Measurements from ENCODE around the gene TEX36.
"Not testable (repeated sequence)": the region's sequence is repeated elsewhere in the genome, so short reads cannot be mapped to it uniquely, and the experiment has no call there.

Gene TEX36

DNA sequence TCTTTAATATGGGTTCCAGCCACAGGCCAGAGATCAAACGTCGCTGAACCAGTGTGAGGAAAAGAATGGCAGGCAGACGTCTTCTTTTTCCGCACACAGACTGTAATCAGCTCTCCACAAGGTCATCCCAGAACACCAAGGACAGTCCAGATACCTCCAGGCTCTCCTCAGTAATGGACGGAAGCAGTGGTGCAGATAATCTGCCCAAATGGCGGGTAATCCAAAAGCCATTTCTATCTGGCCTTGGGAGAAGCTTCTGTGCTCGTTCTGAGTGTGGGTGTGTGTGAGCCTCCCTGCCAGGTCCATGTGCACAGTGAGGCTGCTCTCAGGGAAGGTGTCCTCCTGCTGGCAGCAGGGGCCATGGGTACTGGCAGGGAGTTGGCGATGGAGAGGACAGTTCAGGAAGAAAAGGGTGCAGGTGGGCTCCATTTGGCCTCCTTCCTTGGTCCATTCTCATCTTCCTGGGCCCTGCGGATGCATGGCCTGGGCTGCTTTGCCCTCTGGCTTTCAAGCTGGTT is 15.6 kb upstream of the TEX36 start:
- peaks cover 5% of the 10 kb centered on the region for H3K9me3 Mint-ChIP-seq
- no peaks in the 10 kb centered on the region for H3K27me3 Mint-ChIP-seq
- no peak overlapping the region for H3K4me3 Mint-ChIP-seq
- no peaks in the 10 kb centered on the region for H3K4me1 Mint-ChIP-seq
- H3K27ac Mint-ChIP-seq: no peak overlapping the region
- H3K36me3 Mint-ChIP-seq: no peaks in the 10 kb centered on the region

DNA sequence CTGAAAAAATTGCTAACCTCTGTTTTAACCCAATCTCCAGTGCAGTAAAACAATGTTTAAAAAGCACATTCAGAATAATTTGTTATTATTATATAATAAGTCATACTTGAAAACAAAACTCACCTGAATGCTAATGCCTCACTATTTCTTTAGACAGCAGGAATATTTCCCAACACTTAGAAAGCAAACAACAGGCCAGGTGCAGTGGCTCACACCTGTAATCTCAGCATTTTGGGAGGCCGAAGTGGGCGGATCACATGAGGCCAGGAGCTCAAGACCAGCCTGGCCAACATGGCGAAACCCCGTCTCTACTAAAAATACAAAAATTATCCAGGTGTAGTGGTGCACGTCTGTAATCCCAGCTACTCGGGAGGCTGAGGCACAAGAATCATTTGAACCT is 13.9 kb upstream of the TEX36 start:
- not testable (repeated sequence) for H3K4me1 Mint-ChIP-seq, H3K36me3 Mint-ChIP-seq, H3K27ac Mint-ChIP-seq, H3K4me3 Mint-ChIP-seq, H3K9me3 Mint-ChIP-seq, H3K27me3 Mint-ChIP-seq

DNA sequence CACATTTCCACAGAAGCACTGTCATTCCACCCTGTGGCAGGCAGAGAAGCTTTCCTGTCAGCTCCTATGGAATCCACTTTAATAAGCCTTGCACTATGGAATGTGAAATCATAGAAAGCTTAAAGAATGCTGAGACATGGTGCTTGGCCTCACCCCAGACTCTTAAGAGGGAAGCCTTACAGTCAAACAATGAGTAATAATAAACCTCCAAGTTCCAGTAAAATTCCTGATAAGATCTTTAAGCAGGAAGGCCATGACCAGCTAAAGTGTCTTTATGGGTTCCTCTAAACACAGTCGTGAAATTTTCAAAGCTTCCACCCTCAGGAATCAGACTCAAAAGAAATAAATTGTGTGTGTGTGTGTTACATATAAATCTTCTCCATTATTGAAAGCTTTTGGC is 11.9 kb upstream of the TEX36 start:
- Mint-ChIP-seq H3K9me3 (no peaks in the 10 kb centered on the region), H3K4me1 (peaks cover 6% of the 10 kb centered on the region), H3K27ac (no peak overlapping the region), H3K36me3 (no peaks in the 10 kb centered on the region), H3K27me3 (peaks cover 1% of the 10 kb centered on the region), H3K4me3 (no peak overlapping the region)

DNA sequence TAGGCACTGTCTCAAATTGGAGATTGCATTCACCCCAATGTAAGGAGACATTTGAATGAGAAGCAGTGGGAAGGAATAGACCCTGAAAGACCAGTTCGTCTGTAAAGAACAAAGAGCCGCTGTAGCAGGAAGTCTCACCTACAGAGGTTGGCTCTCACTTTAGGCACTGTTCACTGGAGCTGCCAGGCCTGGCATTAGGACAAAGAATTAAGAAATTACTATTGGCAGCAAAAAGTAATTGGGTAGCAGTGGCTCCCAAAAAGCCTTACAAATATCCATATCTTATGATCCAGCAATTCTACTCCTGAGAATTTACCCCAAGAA is 10.5 kb upstream of the TEX36 start:
- Mint-ChIP-seq H3K27me3 (peaks cover 4% of the 10 kb centered on the region), H3K4me3 (no peak overlapping the region), H3K27ac (no peak overlapping the region), H3K36me3 (no peaks in the 10 kb centered on the region), H3K4me1 (peaks cover 6% of the 10 kb centered on the region), H3K9me3 (no peaks in the 10 kb centered on the region)

DNA sequence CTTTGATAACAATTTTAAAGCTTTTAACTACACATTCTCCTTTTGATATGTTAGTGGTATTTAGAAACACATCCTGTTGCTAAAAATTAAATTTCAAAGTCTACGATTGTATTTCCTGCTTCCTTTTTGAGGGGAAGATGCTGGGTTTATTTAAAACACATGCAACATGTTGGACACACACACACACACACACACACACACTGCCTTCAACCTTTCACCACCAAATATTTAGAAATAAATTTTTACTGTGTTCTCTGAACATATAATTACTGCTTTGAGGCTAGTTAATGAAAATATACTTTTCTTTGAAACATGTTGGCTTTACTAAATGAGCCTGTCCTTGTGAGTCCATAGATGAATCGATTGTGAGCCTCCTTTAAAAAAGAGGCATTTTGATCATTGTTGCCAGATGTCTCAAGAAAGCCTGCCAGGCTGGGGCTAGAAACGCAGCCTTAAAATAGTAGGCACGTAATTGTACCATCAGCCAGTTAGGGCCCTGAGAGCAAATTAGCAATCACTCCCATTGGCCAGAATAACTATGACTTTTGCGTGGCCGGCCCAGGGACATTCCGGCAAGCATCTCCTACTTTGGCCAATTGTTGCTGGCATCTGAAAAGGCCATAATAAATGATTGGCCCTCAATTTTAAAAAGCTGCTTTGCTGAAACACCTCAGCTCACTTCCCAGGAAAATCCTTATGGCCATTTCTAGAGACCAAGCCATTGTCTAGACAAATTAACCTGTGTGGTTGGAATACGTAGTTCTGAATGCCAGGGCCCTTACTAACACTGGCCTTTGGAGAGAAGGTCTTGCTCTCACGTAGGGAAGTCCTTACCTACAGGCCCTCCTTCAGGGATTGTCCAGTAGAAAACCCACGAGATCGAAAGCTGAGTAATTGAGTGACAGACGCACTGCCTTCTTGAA is 9.9 kb upstream of the TEX36 start:
- H3K27me3 Mint-ChIP-seq: peaks cover 4% of the 10 kb centered on the region
- no peaks in the 10 kb centered on the region for H3K36me3 Mint-ChIP-seq
- H3K4me3 Mint-ChIP-seq: no peak overlapping the region
- no peaks in the 10 kb centered on the region for H3K9me3 Mint-ChIP-seq
- peaks cover 6% of the 10 kb centered on the region for H3K4me1 Mint-ChIP-seq
- no peak overlapping the region for H3K27ac Mint-ChIP-seq

DNA sequence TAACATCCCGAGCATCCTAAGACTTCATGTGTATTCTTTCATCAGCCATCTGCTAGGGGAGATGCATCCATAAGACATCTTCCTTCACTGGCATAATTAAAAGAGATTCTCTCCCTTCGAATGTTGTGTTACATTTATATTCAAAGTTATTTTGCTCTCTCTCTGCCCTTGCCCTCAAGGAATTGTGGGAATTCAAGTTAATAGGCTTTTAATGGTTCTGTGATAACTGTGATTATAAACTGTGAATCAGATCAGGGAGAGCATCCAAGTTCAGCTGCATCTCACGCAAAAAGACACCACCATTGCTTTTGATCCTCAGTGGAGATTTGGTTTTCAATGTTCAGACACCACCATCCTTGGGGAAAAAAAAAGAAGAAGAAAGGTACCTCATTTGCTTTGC is 9.2 kb upstream of the TEX36 start:
- no peak overlapping the region for H3K27ac Mint-ChIP-seq

DNA sequence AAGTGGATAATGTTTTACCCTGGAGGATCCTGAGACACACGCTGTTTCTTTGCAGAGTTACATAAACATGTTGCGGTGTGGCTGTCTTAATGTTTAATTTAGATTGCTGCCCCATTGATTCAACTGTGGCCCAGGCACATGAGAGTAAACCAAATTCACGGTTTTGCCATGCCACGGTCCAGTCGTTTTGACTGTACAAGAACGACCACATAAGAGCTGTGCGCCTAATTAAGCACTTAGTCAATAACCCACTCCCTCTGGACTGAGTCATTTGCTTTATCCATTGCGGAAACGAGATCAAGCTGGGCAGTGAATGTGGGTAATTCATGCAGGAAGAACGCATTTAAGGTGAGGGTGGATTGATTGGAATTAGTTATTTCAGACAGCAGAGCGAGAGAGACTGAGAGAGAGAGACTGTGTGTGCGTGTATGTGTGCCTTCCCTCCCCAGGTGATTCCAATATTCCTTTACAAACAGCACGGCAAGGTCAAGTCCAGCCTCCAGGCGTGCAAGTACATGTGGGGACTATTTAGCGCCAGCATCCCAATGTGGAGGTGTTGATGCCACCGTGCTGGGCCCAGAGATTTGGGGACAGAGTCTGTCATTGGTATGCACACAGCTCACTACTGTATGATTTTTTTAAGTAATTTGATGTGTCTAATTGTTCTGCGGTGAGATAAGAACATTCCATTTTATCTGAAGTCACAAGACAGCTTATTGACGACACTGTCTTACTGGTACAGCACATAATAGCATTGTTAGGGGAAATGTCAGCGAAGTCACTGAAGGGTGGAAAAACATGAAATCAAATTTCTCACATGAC is 8.4 kb upstream of the TEX36 start:
- no peak overlapping the region for H3K27ac Mint-ChIP-seq
- no peak overlapping the region for H3K4me3 Mint-ChIP-seq
- no peaks in the 10 kb centered on the region for H3K36me3 Mint-ChIP-seq
- H3K27me3 Mint-ChIP-seq: peaks cover 4% of the 10 kb centered on the region
- H3K9me3 Mint-ChIP-seq: no peaks in the 10 kb centered on the region
- H3K4me1 Mint-ChIP-seq: peaks cover 6% of the 10 kb centered on the region

More for the DNA sequence above, 9.2 kb upstream of the TEX36 start:
- H3K4me3 Mint-ChIP-seq: no peak overlapping the region
- H3K36me3 Mint-ChIP-seq: no peaks in the 10 kb centered on the region
- no peaks in the 10 kb centered on the region for H3K9me3 Mint-ChIP-seq
- H3K27me3 Mint-ChIP-seq: peaks cover 4% of the 10 kb centered on the region
- H3K4me1 Mint-ChIP-seq: peaks cover 6% of the 10 kb centered on the region

DNA sequence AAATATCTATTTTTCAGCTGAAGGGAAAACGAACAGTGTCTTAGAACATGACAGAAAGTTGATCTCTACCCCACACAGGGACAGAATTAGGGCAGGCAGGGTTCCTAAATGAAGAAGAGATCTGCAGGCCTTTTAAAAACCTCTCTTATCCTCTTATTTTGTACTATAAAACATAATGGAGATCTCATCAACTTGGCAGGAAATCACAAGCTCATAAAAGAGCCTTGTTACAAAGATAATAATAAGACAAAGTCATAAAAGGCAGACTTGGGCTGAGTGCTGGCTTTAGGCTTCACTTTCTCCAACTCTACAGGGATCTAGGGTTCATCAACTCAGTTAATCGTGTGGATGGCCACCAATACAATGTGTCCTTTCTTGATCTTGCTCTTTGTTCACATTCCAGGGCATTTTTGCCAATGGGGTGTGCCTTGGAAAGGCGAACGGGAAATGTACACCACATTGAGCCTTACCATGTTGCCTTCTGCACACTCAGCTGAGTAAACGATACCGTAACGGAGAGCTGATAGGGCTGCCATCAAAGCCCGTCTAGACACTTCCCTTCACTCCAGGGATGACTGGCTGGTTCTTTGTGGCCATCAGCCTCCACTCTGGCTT is 7.1 kb upstream of the TEX36 start:
- no peaks in the 10 kb centered on the region for H3K36me3 Mint-ChIP-seq
- no peaks in the 10 kb centered on the region for H3K9me3 Mint-ChIP-seq
- no peak overlapping the region for H3K27ac Mint-ChIP-seq
- H3K4me3 Mint-ChIP-seq: no peak overlapping the region
- peaks cover 6% of the 10 kb centered on the region for H3K4me1 Mint-ChIP-seq
- H3K27me3 Mint-ChIP-seq: peaks cover 4% of the 10 kb centered on the region

DNA sequence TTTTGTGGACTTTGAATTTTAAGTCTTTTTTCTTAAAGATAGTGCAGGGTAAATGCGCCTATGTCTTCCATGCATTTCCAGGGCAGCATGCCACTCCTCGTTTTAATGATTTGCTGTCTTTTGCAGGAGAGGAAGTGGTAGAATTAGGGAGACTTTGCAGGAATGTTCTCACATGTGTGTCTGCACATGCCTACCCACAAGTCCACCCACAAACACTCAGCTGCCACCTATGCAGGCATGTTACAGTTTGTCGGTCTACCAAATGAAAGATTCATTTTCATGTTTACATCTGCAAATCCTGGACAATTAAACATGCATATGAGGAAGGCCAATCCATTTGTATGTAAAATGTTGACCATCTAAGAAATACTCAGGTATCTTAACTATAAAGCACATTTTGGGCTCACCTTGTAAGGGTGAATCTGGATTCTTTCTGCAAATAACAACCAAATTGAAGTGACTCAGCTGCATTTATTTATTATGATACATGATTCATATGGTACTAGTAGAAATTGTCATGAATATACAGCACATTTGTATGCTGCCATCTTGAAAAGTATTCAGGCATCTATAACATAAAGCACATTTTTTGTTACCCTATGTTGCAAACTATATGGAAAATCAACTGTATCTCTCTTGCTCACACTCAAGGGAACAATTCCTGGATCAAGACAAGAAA is 4.7 kb upstream of the TEX36 start:
- Mint-ChIP-seq H3K4me3 (no peak overlapping the region), H3K36me3 (no peaks in the 10 kb centered on the region), H3K9me3 (no peaks in the 10 kb centered on the region), H3K27ac (no peak overlapping the region), H3K27me3 (peaks cover 9% of the 10 kb centered on the region), H3K4me1 (peaks cover 6% of the 10 kb centered on the region)

DNA sequence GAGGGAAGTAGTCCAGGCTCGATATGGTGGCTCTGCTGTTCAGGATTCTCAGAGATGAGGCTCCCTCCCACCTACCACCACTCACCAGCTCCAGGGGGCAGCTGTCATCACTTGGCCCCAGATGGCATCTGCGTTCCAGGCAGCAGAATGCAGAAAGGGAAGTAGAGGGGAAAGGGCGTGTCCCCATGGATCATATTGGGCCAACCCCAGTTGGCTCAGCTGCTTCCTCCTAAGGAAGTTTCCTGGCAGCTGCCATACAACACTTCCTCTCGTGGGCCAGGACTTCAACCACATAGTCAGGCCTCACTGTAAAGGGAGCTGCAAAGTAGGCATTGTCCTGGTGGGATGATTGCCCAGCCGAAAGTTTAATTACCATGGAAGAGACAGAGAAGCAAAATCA is 1.6 kb upstream of the TEX36 start:
- no peak overlapping the region for H3K4me3 Mint-ChIP-seq
- no peaks in the 10 kb centered on the region for H3K36me3 Mint-ChIP-seq
- no peaks in the 10 kb centered on the region for H3K4me1 Mint-ChIP-seq
- peaks cover 11% of the 10 kb centered on the region for H3K27me3 Mint-ChIP-seq
- no peak overlapping the region for H3K27ac Mint-ChIP-seq
- H3K9me3 Mint-ChIP-seq: peaks cover 2% of the 10 kb centered on the region

DNA sequence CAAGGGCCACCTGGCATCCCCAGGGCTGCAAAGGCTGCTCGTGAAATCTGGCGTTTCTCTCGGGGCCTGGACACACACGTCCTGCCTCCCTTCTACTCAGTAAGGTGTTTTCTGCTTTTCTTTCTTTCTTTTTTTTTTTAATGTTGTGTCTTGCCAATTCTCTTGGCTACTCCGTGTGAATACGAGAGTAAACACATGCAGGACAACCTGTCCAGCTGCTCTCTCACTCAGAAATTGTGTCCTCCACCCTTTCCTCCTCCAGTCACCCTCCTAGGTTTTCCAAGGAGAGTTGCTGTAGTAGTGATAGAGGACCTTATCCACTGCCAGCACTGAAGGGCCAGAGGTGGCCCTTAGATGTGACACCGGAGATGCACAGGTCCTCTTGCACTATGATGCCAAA is 858 bp upstream of the TEX36 start:
- Mint-ChIP-seq H3K9me3 (peaks cover 4% of the 10 kb centered on the region), H3K27me3 (peaks cover 12% of the 10 kb centered on the region), H3K27ac (no peak overlapping the region), H3K36me3 (no peaks in the 10 kb centered on the region), H3K4me3 (no peak overlapping the region), H3K4me1 (no peaks in the 10 kb centered on the region)

DNA sequence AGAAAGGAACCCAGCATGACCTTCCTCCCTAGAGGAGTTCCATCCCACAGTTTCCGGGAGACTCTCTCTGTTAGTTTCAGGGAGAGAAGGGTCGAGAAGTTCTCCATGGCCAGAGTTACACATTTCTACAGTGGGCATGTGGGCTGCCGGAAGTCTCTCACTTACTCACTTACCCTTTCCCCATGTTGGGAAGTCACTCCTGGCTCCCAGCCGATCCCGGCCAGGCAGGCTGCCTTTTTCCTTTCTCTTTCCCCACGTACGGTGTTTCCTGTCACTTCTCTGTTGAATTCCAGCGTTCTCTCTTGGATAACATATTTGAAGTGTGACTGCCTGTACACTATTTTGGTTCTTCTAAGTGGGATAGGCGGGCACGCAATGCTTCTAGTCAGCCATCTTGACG is 3.5 kb downstream of the TEX36 start:
- H3K36me3 Mint-ChIP-seq: peaks cover 5% of the 10 kb centered on the region
- peaks cover 31% of the 10 kb centered on the region for H3K9me3 Mint-ChIP-seq
- peaks cover 20% of the 10 kb centered on the region for H3K27me3 Mint-ChIP-seq
- H3K4me3 Mint-ChIP-seq: no peak overlapping the region
- no peaks in the 10 kb centered on the region for H3K4me1 Mint-ChIP-seq
- no peak overlapping the region for H3K27ac Mint-ChIP-seq

DNA sequence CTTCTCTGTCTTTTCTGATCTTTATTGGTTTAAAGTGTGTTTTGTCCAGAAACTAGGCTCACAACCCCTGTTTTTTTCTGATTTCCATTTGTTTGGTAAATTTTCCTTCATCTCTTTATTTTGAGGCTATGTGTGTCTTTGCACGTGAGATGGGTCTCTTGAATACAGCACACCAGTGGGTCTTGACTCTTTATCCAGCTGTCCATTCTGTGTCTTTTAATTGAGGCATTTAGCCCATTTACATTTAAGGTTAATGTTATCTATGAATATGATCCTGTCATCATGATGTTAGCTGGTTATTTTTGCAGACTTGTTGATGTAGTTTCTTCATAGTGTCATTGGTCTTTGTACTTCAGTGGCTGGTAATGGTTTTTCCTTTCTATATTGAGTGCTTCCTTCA is 10.1 kb downstream of the TEX36 start:
- H3K9me3 Mint-ChIP-seq: peaks cover 27% of the 10 kb centered on the region
- no peak overlapping the region for H3K27ac Mint-ChIP-seq
- no peak overlapping the region for H3K4me3 Mint-ChIP-seq
- H3K36me3 Mint-ChIP-seq: peaks cover 8% of the 10 kb centered on the region
- no peaks in the 10 kb centered on the region for H3K4me1 Mint-ChIP-seq
- H3K27me3 Mint-ChIP-seq: peaks cover 28% of the 10 kb centered on the region

DNA sequence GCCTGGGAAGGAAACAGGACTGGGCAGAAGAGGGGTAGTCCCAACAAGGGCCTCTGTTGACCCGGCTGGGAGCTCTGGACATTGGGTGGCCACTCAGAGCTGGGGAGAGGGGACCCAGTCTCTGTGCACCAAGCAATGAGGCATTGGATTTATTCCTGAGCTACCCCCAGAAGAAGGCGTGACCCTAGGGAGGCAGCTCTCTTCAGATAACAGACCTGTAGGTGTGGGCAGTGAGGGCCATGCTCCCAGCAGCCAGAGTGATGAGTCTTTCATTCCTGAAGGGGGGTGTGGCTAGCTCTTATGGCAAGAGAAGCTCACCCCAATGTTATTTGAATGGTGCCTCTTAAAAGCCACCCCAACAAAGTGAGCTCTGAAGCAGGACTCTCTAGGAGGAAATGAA is 20.4 kb downstream of the TEX36 start:
- Mint-ChIP-seq H3K4me1 (no peaks in the 10 kb centered on the region), H3K27me3 (peaks cover 3% of the 10 kb centered on the region), H3K27ac (no peak overlapping the region), H3K4me3 (no peak overlapping the region), H3K9me3 (peaks cover 10% of the 10 kb centered on the region), H3K36me3 (no peaks in the 10 kb centered on the region)

DNA sequence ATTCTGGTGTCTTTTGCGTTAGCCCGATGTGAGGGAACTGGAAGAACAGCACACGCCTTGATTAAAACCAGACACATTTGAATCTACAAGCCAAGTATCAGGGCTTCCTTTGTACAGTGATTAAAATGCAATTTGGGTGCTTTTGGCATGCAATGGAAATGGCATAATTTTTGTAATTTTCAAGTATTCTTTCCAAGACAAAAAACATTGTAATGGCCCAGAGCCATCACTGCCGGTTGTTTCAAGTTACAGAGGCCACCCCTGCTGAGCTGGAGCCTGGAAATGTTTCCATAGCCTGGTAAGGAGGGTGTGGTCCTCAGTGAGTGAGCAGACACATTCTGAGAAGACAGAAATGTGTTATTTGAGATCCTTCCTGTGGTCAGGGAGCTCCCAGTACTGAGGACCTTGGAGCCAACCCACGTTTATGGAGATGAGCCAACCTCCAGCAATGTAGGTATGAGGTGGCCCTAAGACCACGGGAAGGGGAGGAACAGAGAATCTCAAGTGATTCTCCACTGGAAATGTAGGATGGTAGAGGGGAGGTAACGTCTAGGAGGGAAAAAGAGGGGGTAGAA is 20.9 kb downstream of the TEX36 start:
- Mint-ChIP-seq H3K36me3 (no peaks in the 10 kb centered on the region), H3K27me3 (peaks cover 7% of the 10 kb centered on the region)

More for the DNA sequence above, 20.9 kb downstream of the TEX36 start:
- peaks cover 10% of the 10 kb centered on the region for H3K9me3 Mint-ChIP-seq
- no peaks in the 10 kb centered on the region for H3K4me1 Mint-ChIP-seq
- H3K4me3 Mint-ChIP-seq: no peak overlapping the region
- H3K27ac Mint-ChIP-seq: peak overlapping the region; percentile 78

Measured in activated naive CD4-positive, alpha-beta T cell treated with anti-CD3 and anti-CD28 coated beads, Interleukin-2, amount 50 U/mL, for 24 hours (primary cell).